Astrocyte (in vitro differentiated cells and primary cell): ENCODE data around the gene SYNPO2. TPM values are rescaled to one million over a fixed set of nuclear protein-coding genes. Genes with fewer than 3 reads are reported as not detected.
A peak's percentile ranks its signal among the peaks of the same experiment; 100 is the strongest.
"Not testable (repeated sequence)": the region's sequence is repeated elsewhere in the genome, so short reads cannot be mapped to it uniquely, and the experiment has no call there.

Experiments used
- DNase-seq: peaks from one replicate; pipeline ENCODE4 v3.0.0-alpha.2; 2010; ENCODE audit warnings: low read depth
- FAIRE-seq: peaks from 2 replicates; lab custom pipeline; 2011; peaks lifted over from hg19 to GRCh38; lab: Jason Lieb, UNC
- H2AFZ ChIP-seq: 2 replicates; pipeline ENCODE4 v1.6.0; 2012; ENCODE audit warnings: low read depth, low read length, inconsistent platforms
- H3K27ac ChIP-seq: 2 replicates; pipeline ENCODE4 v1.5.1; 2011; ENCODE audit warnings: low read depth, low read length, inconsistent platforms
- H3K27me3 ChIP-seq: 2 replicates; pipeline ENCODE4 v1.6.0; 2011; ENCODE audit warnings: low read length, inconsistent platforms; ENCODE audit not compliant: insufficient read depth
- H3K36me3 ChIP-seq: 2 replicates; pipeline ENCODE4 v1.5.1; 2011; ENCODE audit warnings: low read length, inconsistent platforms; ENCODE audit not compliant: insufficient read depth
- H3K4me1 ChIP-seq: 2 replicates; pipeline ENCODE4 v1.5.1; 2011; ENCODE audit warnings: low read length, inconsistent platforms; ENCODE audit not compliant: insufficient read depth
- H3K4me2 ChIP-seq: 2 replicates; pipeline ENCODE4 v1.6.0; 2012; ENCODE audit warnings: low read length, inconsistent platforms
- H3K4me3 ChIP-seq: 2 replicates; pipeline ENCODE4 v1.5.1; 2011; ENCODE audit warnings: low read depth, mild to moderate bottlenecking, low read length, inconsistent platforms; ENCODE audit not compliant: insufficient read depth
- H3K79me2 ChIP-seq: 2 replicates; pipeline ENCODE4 v1.6.0; 2012; ENCODE audit warnings: mild to moderate bottlenecking, low read length, inconsistent platforms; ENCODE audit not compliant: insufficient read depth
- H3K9ac ChIP-seq: 2 replicates; pipeline ENCODE4 v1.6.0; 2012; ENCODE audit warnings: mild to moderate bottlenecking, low read length, inconsistent platforms
- H3K9me3 ChIP-seq: 2 replicates; pipeline ENCODE4 v1.5.1; 2012; ENCODE audit warnings: low read depth, mild to moderate bottlenecking, low read length, inconsistent platforms; ENCODE audit not compliant: insufficient read depth
- H4K20me1 ChIP-seq: 2 replicates; pipeline ENCODE4 v1.6.0; 2012; ENCODE audit warnings: low read length, inconsistent platforms; ENCODE audit not compliant: insufficient read depth
- H3K27ac Mint-ChIP-seq: one replicate; pipeline ENCODE4 v1.8.0; 2021; ENCODE audit warnings: mild to moderate bottlenecking, mixed read lengths; ENCODE audit not compliant: unreplicated experiment
- H3K27me3 Mint-ChIP-seq: one replicate; pipeline ENCODE4 v1.8.0; 2021; ENCODE audit warnings: low read depth, mixed read lengths; ENCODE audit not compliant: unreplicated experiment
- H3K36me3 Mint-ChIP-seq: one replicate; pipeline ENCODE4 v1.8.0; 2021; ENCODE audit warnings: low read depth, mixed read lengths; ENCODE audit not compliant: unreplicated experiment
- H3K4me1 Mint-ChIP-seq: one replicate; pipeline ENCODE4 v1.8.0; 2021; ENCODE audit warnings: low read depth, mixed read lengths; ENCODE audit not compliant: unreplicated experiment
- H3K4me3 Mint-ChIP-seq: one replicate; pipeline ENCODE4 v1.8.0; 2021; ENCODE audit warnings: mild to moderate bottlenecking, moderate library complexity, mixed read lengths; ENCODE audit not compliant: unreplicated experiment
- H3K9me3 Mint-ChIP-seq: one replicate; pipeline ENCODE4 v1.8.0; 2021; ENCODE audit warnings: mild to moderate bottlenecking, mixed read lengths; ENCODE audit not compliant: unreplicated experiment
- CTCF ChIP-seq: IDR thresholded peaks from 2 replicates; pipeline ENCODE4 v1.5.1; 2011; ENCODE audit warnings: low read depth, mild to moderate bottlenecking, inconsistent platforms, low read length, moderate library complexity; ENCODE audit not compliant: insufficient read depth
- EZH2 ChIP-seq: IDR thresholded peaks from 2 replicates; pipeline ENCODE4 v1.6.1; 2012; ENCODE audit warnings: mild to moderate bottlenecking, low read length, inconsistent platforms; ENCODE audit not compliant: insufficient read depth
- total RNA-seq: library from RNA; stranded (reverse); gene quantifications from 2 replicates; pipeline ENCODE4 v1.2.1, GENCODE V29; 2021

SYNPO2 gene
- total RNA-seq, 1 donor from 2014 or later: 4.2 TPM

DNA sequence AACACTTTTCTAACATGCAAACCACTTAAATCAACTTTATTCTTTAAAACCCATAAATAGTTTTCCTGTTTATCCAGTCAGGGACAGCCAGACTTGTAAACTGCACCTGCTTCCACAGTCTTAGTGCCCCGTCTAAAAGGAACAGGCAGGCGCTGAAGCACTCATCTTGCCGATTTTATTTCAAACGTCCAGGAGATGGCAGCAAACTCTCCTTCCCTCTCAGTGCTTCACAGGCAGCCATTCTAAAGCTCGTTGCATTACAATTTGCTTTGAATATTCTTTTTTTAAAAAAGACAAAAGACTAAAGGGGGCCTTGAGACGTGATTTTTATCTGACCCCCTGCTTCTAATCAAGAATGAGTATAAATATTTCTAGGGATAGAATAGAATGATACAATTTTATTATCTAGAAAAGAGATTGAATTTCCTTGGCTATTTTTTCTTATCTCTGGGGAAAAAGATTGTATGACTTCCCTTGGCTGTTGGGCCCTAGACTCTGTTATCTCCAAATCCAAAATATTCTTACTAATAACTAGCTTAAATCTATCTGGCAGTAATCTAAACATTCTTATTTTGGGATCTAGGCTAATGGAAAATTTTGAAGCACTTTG is 153.4 kb downstream of the SYNPO2 start:
- no peaks in the 10 kb centered on the region for H3K36me3 Mint-ChIP-seq
- H3K4me2 ChIP-seq: no peak overlapping the region
- H3K27ac Mint-ChIP-seq: peak overlapping the region; percentile 73
- H2AFZ ChIP-seq: no peak overlapping the region
- FAIRE-seq (peak; percentile 55), DNase-seq (peak; percentile 49)
- no peaks in the 10 kb centered on the region for H3K9me3 Mint-ChIP-seq
- no peak overlapping the region for H3K27ac ChIP-seq
- no peaks in the 10 kb centered on the region for H3K27me3 Mint-ChIP-seq
- no peak overlapping the region for H3K4me3 Mint-ChIP-seq
- no peaks in the 10 kb centered on the region for H3K79me2 ChIP-seq
- H3K9me3 ChIP-seq: no peaks in the 10 kb centered on the region
- no peaks in the 10 kb centered on the region for H3K27me3 ChIP-seq
- no peak overlapping the region for H3K9ac ChIP-seq
- no peak for TF ChIP-seq EZH2
- peak; percentile 72 for TF ChIP-seq CTCF
- no peaks in the 10 kb centered on the region for H4K20me1 ChIP-seq
- H3K4me1 Mint-ChIP-seq: peaks cover 17% of the 10 kb centered on the region
- H3K4me1 ChIP-seq: peaks cover 13% of the 10 kb centered on the region
- H3K4me3 ChIP-seq: no peak overlapping the region
- no peaks in the 10 kb centered on the region for H3K36me3 ChIP-seq

- H4K20me1 ChIP-seq: no peaks in the 10 kb centered on the region
- H3K36me3 Mint-ChIP-seq: no peaks in the 10 kb centered on the region
- H3K27ac ChIP-seq: no peak overlapping the region
- peaks cover 6% of the 10 kb centered on the region for H3K4me1 ChIP-seq
- peaks cover 6% of the 10 kb centered on the region for H3K4me1 Mint-ChIP-seq
- H3K27me3 Mint-ChIP-seq: no peaks in the 10 kb centered on the region
- DNase-seq: no peak
- H3K4me3 Mint-ChIP-seq: no peak overlapping the region
- no peak overlapping the region for H3K4me3 ChIP-seq
- TF ChIP-seq EZH2 (no peak), CTCF (no peak)
- no peak overlapping the region for H3K4me2 ChIP-seq
- no peak overlapping the region for H3K27ac Mint-ChIP-seq
- no peak overlapping the region for H2AFZ ChIP-seq
- no peak for FAIRE-seq
- H3K9me3 Mint-ChIP-seq: no peaks in the 10 kb centered on the region
- H3K36me3 ChIP-seq: no peaks in the 10 kb centered on the region
- no peak overlapping the region for H3K9ac ChIP-seq
- no peaks in the 10 kb centered on the region for H3K79me2 ChIP-seq
- H3K27me3 ChIP-seq: no peaks in the 10 kb centered on the region
- H3K9me3 ChIP-seq: no peaks in the 10 kb centered on the region
Measured at GRCh38 chr4:119046263-119046662, 157.6 kb downstream of the SYNPO2 start.

- H3K79me2 ChIP-seq, H3K4me1 ChIP-seq, DNase-seq, H3K27me3 ChIP-seq, H3K4me3 Mint-ChIP-seq, H3K9ac ChIP-seq, H3K27me3 Mint-ChIP-seq, H3K4me2 ChIP-seq, H4K20me1 ChIP-seq, H3K36me3 ChIP-seq, H2AFZ ChIP-seq, FAIRE-seq, H3K36me3 Mint-ChIP-seq, H3K9me3 Mint-ChIP-seq, H3K27ac ChIP-seq, H3K4me1 Mint-ChIP-seq, H3K4me3 ChIP-seq, H3K27ac Mint-ChIP-seq, H3K9me3 ChIP-seq: not testable (repeated sequence)
Measured at GRCh38 chr4:119047059-119047458, 158.4 kb downstream of the SYNPO2 start.
